ENCODE data around the gene DCN.

Gene DCN

GRCh38 chr12:91191513-91192111 is 9.0 kb upstream of the DCN start:
- no peak overlapping the region for H2BK15ac ChIP-seq (ENCODE audit: low read length)
- no peak overlapping the region for H3K18ac ChIP-seq (ENCODE audit: low read length)
- H3K9me3 ChIP-seq (replicated peaks in 1 of 2; ENCODE audit: control insufficient read depth in 2 of 2, insufficient read depth in 1 of 2, low read depth in 1 of 2, low read length in 2 of 2): peaks cover 0 to 3% of the 10 kb centered on the region in 2 donors
- H3K23ac ChIP-seq (ENCODE audit: low read depth, low read length, poor library complexity): no peak overlapping the region
- H3K4me2 ChIP-seq (ENCODE audit: insufficient read depth, low read length, poor library complexity, severe bottlenecking): no peak overlapping the region
- H2BK120ac ChIP-seq (ENCODE audit: low read depth, low read length): no peak overlapping the region
- H3K9ac ChIP-seq (ENCODE audit: low read depth, low read length, poor library complexity): no peak overlapping the region
- H4K91ac ChIP-seq (ENCODE audit: low read depth, low read length, poor library complexity): no peak overlapping the region
- no peak overlapping the region for H2AK5ac ChIP-seq (ENCODE audit: low read depth, low read length)
- WGBS, 2 donors (ENCODE audit: extremely low coverage in 2 of 2, insufficient read length in 2 of 2, insufficient replicate concordance in 1 of 2): no CpG with 5 or more reads among the region's 2 CpGs
- no peak for DNase-seq (ENCODE audit: low spot score)
- no peak overlapping the region for H2BK5ac ChIP-seq (ENCODE audit: low read length)
- no peak overlapping the region for H2BK12ac ChIP-seq (ENCODE audit: low read length)
- no peaks in the 10 kb centered on the region for H3K36me3 ChIP-seq (replicated peaks in 1 of 2; ENCODE audit: control insufficient read depth in 2 of 2, insufficient read depth in 2 of 2, low read length in 2 of 2)
- no peaks in the 10 kb centered on the region for H3K27me3 ChIP-seq (ENCODE audit: control insufficient read depth in 3 of 3, insufficient read depth in 3 of 3, low read depth in 1 of 3, low read length in 3 of 3)
- no peaks in the 10 kb centered on the region for H3K4me1 ChIP-seq (ENCODE audit: control insufficient read depth in 2 of 2, insufficient read depth in 1 of 2, low read depth in 1 of 2, low read length in 2 of 2)
- H3K79me1 ChIP-seq (ENCODE audit: low read depth, low read length): no peaks in the 10 kb centered on the region
- no peak overlapping the region for H3K14ac ChIP-seq (ENCODE audit: low read length)
- no peak overlapping the region for H2AFZ ChIP-seq (ENCODE audit: low read length)
- H3K27ac ChIP-seq (replicated peaks; ENCODE audit: low read length): no peak overlapping the region
- no peak overlapping the region for H3K4ac ChIP-seq (ENCODE audit: low read length)
- no peak overlapping the region for H4K8ac ChIP-seq (ENCODE audit: low read depth, low read length)
- no peak overlapping the region for H3K4me3 ChIP-seq (ENCODE audit: low read length in 2 of 2)

- H3K36me3 ChIP-seq (replicated peaks in 1 of 2; ENCODE audit: control insufficient read depth in 2 of 2, insufficient read depth in 2 of 2, low read length in 2 of 2): no peaks in the 10 kb centered on the region
- no peak overlapping the region for H3K18ac ChIP-seq (ENCODE audit: low read length)
- no peak overlapping the region for H3K9ac ChIP-seq (ENCODE audit: low read depth, low read length, poor library complexity)
- no peak overlapping the region for H4K91ac ChIP-seq (ENCODE audit: low read depth, low read length, poor library complexity)
- H3K4me3 ChIP-seq (ENCODE audit: low read length in 2 of 2): no peak overlapping the region
- no peaks in the 10 kb centered on the region for H3K79me1 ChIP-seq (ENCODE audit: low read depth, low read length)
- H3K9me3 ChIP-seq (replicated peaks in 1 of 2; ENCODE audit: control insufficient read depth in 2 of 2, insufficient read depth in 1 of 2, low read depth in 1 of 2, low read length in 2 of 2): no peaks in the 10 kb centered on the region
- no peak overlapping the region for H2BK12ac ChIP-seq (ENCODE audit: low read length)
- no peak overlapping the region for H3K27ac ChIP-seq (replicated peaks; ENCODE audit: low read length)
- no peak overlapping the region for H4K8ac ChIP-seq (ENCODE audit: low read depth, low read length)
- H3K4me1 ChIP-seq (ENCODE audit: control insufficient read depth in 2 of 2, insufficient read depth in 1 of 2, low read depth in 1 of 2, low read length in 2 of 2): no peaks in the 10 kb centered on the region
- no peaks in the 10 kb centered on the region for H3K27me3 ChIP-seq (ENCODE audit: control insufficient read depth in 3 of 3, insufficient read depth in 3 of 3, low read depth in 1 of 3, low read length in 3 of 3)
- no peak overlapping the region for H3K4me2 ChIP-seq (ENCODE audit: insufficient read depth, low read length, poor library complexity, severe bottlenecking)
- H3K23ac ChIP-seq (ENCODE audit: low read depth, low read length, poor library complexity): no peak overlapping the region
- no peak overlapping the region for H2BK120ac ChIP-seq (ENCODE audit: low read depth, low read length)
- no peak overlapping the region for H2BK5ac ChIP-seq (ENCODE audit: low read length)
- H2AK5ac ChIP-seq (ENCODE audit: low read depth, low read length): no peak overlapping the region
- H3K4ac ChIP-seq (ENCODE audit: low read length): no peak overlapping the region
- WGBS, 2 donors (ENCODE audit: extremely low coverage in 2 of 2, insufficient read length in 2 of 2, insufficient replicate concordance in 1 of 2): no CpG with 5 or more reads among the region's 3 CpGs
- no peak overlapping the region for H2AFZ ChIP-seq (ENCODE audit: low read length)
- no peak overlapping the region for H2BK15ac ChIP-seq (ENCODE audit: low read length)
- no peak for DNase-seq (ENCODE audit: low spot score)
- H3K14ac ChIP-seq (ENCODE audit: low read length): no peak overlapping the region
Observed at GRCh38 chr12:91189516-91189915, 6.9 kb upstream of the DCN start.

GRCh38 chr12:91188778-91189177 is 6.2 kb upstream of the DCN start:
- no peak overlapping the region for H2AFZ ChIP-seq (ENCODE audit: low read length)
- no peaks in the 10 kb centered on the region for H3K79me1 ChIP-seq (ENCODE audit: low read depth, low read length)
- H3K23ac ChIP-seq (ENCODE audit: low read depth, low read length, poor library complexity): no peak overlapping the region
- H2BK5ac ChIP-seq (ENCODE audit: low read length): no peak overlapping the region
- no peaks in the 10 kb centered on the region for H3K27me3 ChIP-seq (ENCODE audit: control insufficient read depth in 3 of 3, insufficient read depth in 3 of 3, low read depth in 1 of 3, low read length in 3 of 3)
- H4K91ac ChIP-seq (ENCODE audit: low read depth, low read length, poor library complexity): no peak overlapping the region
- H4K8ac ChIP-seq (ENCODE audit: low read depth, low read length): no peak overlapping the region
- H3K9ac ChIP-seq (ENCODE audit: low read depth, low read length, poor library complexity): no peak overlapping the region
- no peak overlapping the region for H2BK120ac ChIP-seq (ENCODE audit: low read depth, low read length)
- H3K36me3 ChIP-seq (replicated peaks in 1 of 2; ENCODE audit: control insufficient read depth in 2 of 2, insufficient read depth in 2 of 2, low read length in 2 of 2): no peaks in the 10 kb centered on the region
- no peak for DNase-seq (ENCODE audit: low spot score)
- no peak overlapping the region for H2AK5ac ChIP-seq (ENCODE audit: low read depth, low read length)
- H3K18ac ChIP-seq (ENCODE audit: low read length): no peak overlapping the region
- H3K27ac ChIP-seq (replicated peaks; ENCODE audit: low read length): no peak overlapping the region
- no peak overlapping the region for H3K4me3 ChIP-seq (ENCODE audit: low read length in 2 of 2)
- no peak overlapping the region for H2BK12ac ChIP-seq (ENCODE audit: low read length)
- H3K4ac ChIP-seq (ENCODE audit: low read length): no peak overlapping the region
- no peaks in the 10 kb centered on the region for H3K9me3 ChIP-seq (replicated peaks in 1 of 2; ENCODE audit: control insufficient read depth in 2 of 2, insufficient read depth in 1 of 2, low read depth in 1 of 2, low read length in 2 of 2)
- no peaks in the 10 kb centered on the region for H3K4me1 ChIP-seq (ENCODE audit: control insufficient read depth in 2 of 2, insufficient read depth in 1 of 2, low read depth in 1 of 2, low read length in 2 of 2)
- H3K14ac ChIP-seq (ENCODE audit: low read length): no peak overlapping the region
- H3K4me2 ChIP-seq (ENCODE audit: insufficient read depth, low read length, poor library complexity, severe bottlenecking): no peak overlapping the region
- H2BK15ac ChIP-seq (ENCODE audit: low read length): no peak overlapping the region

- Histone ChIP-seq H4K8ac (ENCODE audit: low read depth, low read length) (no peak overlapping the region), H3K27ac (replicated peaks; ENCODE audit: low read length) (no peak overlapping the region), H3K14ac (ENCODE audit: low read length) (no peak overlapping the region), H3K27me3 (ENCODE audit: control insufficient read depth in 3 of 3, insufficient read depth in 3 of 3, low read depth in 1 of 3, low read length in 3 of 3) (no peaks in the 10 kb centered on the region), H3K79me1 (ENCODE audit: low read depth, low read length) (no peaks in the 10 kb centered on the region), H2AK5ac (ENCODE audit: low read depth, low read length) (no peak overlapping the region), H3K4me2 (ENCODE audit: insufficient read depth, low read length, poor library complexity, severe bottlenecking) (no peak overlapping the region), H3K36me3 (replicated peaks in 1 of 2; ENCODE audit: control insufficient read depth in 2 of 2, insufficient read depth in 2 of 2, low read length in 2 of 2) (no peaks in the 10 kb centered on the region), H3K23ac (ENCODE audit: low read depth, low read length, poor library complexity) (no peak overlapping the region), H2BK12ac (ENCODE audit: low read length) (no peak overlapping the region), H2BK5ac (ENCODE audit: low read length) (no peak overlapping the region), H2BK15ac (ENCODE audit: low read length) (no peak overlapping the region), H3K4me3 (ENCODE audit: low read length in 2 of 2) (no peak overlapping the region), H4K91ac (ENCODE audit: low read depth, low read length, poor library complexity) (no peak overlapping the region), H3K4ac (ENCODE audit: low read length) (no peak overlapping the region), H3K9me3 (replicated peaks in 1 of 2; ENCODE audit: control insufficient read depth in 2 of 2, insufficient read depth in 1 of 2, low read depth in 1 of 2, low read length in 2 of 2) (no peaks in the 10 kb centered on the region), H2BK120ac (ENCODE audit: low read depth, low read length) (no peak overlapping the region), H3K9ac (ENCODE audit: low read depth, low read length, poor library complexity) (no peak overlapping the region), H2AFZ (ENCODE audit: low read length) (no peak overlapping the region), H3K18ac (ENCODE audit: low read length) (no peak overlapping the region), H3K4me1 (ENCODE audit: control insufficient read depth in 2 of 2, insufficient read depth in 1 of 2, low read depth in 1 of 2, low read length in 2 of 2) (peaks cover 0 to 2% of the 10 kb centered on the region in 2 donors)
- WGBS, 2 donors (ENCODE audit: extremely low coverage in 2 of 2, insufficient read length in 2 of 2, insufficient replicate concordance in 1 of 2): no CpG with 5 or more reads among the region's 2 CpGs
- DNase-seq (ENCODE audit: low spot score): no peak
Observed at GRCh38 chr12:91186156-91186555, 3.5 kb upstream of the DCN start.
